Mammary epithelial cell (primary cell): ENCODE results near the gene GATA6.

ENCODE experiments used
- CTCF ChIP-seq, 2 donors: IDR thresholded peaks in 1 of 2; conservative IDR thresholded peaks in 1 of 2; 2 replicates each; pipeline ENCODE4 v1.5.1; 2011 to 2012; ENCODE audit warnings: inconsistent platforms in 2 of 2, low read length in 2 of 2, mild to moderate bottlenecking in 2 of 2, control low read depth in 1 of 2, low read depth in 1 of 2; ENCODE audit not compliant: insufficient read depth in 1 of 2; ENCODE audit errors: extremely low read depth in 1 of 2
- EZH2 ChIP-seq: IDR thresholded peaks from 2 replicates; pipeline ENCODE4 v1.6.1; 2012; ENCODE audit warnings: low read length, inconsistent platforms, borderline replicate concordance

GRCh38 chr18:22141211-22141610 is 28.2 kb upstream of the GATA6 start:
- TF ChIP-seq CTCF (conservative IDR thresholded peaks at IDR 0.05 in 1 of 2, IDR thresholded peaks at IDR 0.05 in 1 of 2; ENCODE audit: extremely low read depth in 1 of 2, insufficient read depth in 1 of 2, low read depth in 1 of 2, low read length in 2 of 2) = no peak
- no peak for TF ChIP-seq EZH2
